GM21825 (cell line): ENCODE results near the gene NRP1.
A peak's percentile ranks its signal among the peaks of the same experiment; 100 is the strongest.

ENCODE experiments used
- ATAC-seq: cut with Tn5 transposase; IDR thresholded peaks from one replicate; pipeline ENCODE4 v1.9.1; 2021; ENCODE audit warnings: mild to moderate bottlenecking, moderate library complexity; ENCODE audit not compliant: unreplicated experiment

Gene NRP1

DNA sequence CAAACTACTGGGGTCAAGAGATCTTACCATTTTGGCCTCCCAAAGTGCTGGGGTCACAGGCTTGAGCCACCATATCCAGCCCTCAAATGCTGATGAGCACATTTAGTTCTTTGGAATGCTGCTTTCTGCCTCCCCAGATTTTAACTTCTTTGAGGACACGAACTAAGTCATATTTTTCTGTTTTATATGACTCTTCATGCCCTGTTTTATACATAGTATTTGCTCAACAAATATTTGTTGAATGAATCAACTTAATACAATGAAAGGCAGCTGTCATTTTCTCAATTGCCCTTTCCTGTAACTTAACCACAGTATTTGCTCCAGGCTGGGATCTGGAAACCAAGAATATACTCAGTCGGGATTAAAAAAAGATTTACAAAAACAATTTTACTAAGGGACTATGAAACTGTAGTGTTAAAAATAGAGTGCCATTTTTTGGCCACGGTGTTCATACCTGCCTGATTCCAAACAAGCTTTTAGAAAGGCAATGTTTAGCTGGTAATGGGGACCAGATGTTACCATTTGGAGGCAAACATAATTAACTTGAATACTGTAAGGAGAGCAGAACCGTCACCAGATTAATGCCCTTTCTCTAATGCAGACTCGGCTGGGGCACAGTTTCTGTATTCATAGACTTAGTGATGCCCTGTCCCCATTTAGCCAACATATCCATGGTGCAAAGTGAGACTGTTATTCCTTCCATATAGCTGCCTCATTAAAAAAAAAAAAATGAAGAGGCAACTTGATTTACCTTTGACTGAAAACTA is 117.6 kb downstream of the NRP1 start:
- ATAC-seq: no peak

- ATAC-seq: no peak
Observed at GRCh38 chr10:33215635-33216034, 118.8 kb downstream of the NRP1 start.

DNA sequence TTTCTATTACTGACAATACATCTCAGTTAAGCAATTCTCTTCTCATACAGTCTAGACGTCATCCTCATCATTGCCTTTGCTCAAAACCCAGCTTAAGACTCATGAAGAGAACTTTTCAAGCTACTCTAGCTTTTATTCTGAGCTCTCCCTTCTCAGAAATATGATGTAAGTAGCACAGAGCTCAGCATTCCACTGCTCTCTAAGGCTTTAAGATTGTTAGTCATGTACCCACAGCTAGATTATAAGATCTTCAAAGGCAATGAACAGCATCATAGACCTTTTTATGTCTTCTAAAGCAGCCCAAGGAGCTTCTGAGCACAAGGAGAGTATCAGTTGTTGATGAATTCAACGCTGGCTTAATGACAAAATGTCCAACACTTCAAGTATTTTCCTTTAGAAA is 119.3 kb downstream of the NRP1 start:
- no peak for ATAC-seq

DNA sequence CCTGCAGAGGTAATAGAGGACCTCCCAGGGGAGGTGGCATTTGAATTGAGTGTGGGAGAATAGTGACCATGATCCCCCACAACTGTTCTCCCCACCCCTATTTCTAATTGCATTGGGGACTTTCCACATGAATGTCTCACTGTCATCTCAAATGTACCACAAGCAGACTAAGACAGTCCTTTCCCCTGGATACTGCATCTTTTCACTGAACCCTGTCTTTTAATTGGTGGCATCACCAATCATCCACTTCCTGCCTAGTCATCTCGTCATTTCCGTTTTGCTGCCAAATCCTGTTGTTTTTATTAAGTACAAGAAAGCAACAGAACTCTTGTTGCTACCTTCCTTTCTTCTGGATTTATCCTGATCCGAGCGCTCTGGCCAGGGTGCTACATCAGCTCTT is 120.3 kb downstream of the NRP1 start:
- ATAC-seq: no peak

DNA sequence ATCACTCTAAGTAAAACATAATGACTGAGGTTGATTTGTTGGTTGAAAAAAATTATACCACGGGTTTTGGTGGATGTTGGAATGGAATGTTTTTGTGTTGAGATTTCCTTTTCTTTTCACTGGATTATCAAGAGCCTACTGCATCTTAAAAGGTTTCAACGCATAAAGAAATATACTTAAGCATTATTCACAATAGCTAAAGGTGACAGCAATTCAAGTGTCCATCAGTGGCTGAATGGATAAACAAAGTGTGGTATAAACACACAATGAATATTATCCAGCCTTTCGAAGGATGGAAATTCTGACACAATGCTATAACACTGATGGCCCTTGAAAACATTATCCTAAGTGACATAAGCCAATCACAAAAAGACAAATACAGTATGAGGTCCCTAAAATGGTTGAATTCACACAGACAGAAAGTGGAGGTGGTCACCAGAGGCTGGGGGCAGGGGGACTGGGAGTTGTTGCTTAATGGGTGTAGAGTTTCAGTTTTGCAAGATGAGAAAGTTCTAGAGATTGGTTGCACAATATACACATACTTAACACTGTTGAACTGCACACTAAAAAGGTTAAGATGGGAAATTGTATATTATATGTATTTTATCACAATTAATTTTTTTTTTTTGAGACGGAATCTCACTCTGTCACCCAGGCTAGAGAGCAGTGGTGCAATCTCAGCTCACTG is 122.3 kb downstream of the NRP1 start:
- ATAC-seq: no peak

DNA sequence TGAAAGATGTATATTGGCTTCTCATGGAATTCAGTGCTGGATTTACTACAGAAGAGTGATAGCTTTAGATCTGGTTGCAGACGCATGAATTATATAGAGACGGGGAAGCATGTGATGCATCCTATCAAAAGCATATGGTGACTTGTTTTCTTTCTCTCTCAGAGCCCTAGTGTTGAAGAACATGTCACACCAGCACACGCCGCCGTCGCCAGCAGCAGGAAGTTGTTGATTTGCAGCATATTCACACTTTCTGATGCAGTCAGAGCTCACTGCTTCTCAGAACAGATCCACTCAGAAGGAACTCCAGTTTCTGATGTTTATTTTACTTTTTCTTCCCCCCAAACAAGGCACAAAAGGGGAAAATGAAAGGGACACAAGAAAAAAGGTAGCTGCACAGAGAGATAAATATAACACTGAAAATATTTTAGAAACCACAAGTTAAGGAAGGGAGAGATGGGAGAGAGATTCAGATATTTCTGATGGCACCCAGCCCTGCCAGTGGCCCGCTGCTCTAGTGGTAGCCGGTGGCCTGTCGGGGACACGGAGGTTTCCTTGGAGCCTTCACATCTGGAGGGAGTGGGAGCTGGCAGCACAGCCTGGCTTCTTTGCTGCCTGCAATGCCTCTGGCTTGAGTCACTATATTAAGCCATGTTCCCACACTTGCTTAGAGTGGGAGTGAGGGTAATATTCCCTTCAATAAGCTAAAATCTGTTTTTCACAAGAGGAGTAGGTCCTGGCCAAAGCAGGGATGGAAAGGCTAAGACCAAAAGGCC is 123.2 kb downstream of the NRP1 start:
- ATAC-seq: no peak

GRCh38 chr10:33209802-33210201 is 124.7 kb downstream of the NRP1 start:
- ATAC-seq: no peak

DNA sequence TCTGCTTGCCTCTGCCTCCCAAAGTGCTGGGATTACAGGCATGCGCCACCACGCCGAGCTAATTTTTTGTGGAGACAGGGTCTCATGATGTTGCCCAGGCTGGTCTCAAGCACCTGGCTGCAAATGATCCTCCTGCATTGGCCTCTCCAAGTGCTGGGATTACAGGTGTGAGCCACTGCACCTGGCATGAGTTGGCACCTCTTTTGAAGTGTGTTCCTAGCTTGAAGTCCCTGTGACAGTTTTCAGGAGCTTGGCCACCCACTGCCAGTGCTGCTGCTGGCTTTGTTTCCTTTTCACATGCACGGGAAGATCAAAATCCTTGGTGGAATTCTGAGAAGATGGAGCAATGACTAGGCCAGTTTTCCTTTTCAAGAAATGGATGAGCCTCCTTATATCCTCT is 126.3 kb downstream of the NRP1 start:
- ATAC-seq: no peak

- no peak for ATAC-seq
Observed at GRCh38 chr10:33204031-33204430, 130.4 kb downstream of the NRP1 start.

- ATAC-seq: no peak
Observed at GRCh38 chr10:33201971-33202370, 132.5 kb downstream of the NRP1 start.

DNA sequence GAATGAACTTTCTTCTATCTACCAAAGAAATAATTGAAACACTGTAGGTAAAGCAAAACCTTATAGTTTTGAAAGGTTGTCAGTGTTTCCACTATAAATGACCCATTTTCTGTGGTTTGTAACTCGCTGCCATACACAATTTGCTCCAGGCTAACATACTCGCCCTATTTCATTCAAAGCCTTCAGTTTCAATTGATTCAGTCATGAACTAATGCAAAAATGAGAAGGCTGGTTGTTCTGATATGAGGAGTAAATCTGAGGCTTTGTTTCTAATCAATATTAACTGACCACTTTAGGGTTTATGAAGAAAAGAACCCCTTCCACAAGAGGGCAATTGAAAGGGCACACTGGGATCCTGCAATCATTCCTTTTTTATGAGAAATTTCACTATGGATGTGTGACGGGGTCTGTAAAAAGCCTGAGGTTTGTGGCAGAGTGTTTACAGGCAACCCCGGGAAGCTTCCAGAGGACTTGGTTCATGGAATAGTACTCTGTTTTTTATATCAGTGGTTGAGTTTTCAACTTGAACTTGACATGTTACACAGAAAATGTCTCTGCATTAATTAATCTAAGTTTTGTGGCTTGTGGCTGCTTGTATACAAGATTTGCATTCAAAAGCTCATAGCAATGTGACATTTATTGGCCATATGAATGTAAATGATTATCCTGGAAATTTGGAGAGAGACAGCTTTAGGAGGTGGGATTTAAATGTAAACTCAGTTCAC is 133.2 kb downstream of the NRP1 start:
- no peak for ATAC-seq

DNA sequence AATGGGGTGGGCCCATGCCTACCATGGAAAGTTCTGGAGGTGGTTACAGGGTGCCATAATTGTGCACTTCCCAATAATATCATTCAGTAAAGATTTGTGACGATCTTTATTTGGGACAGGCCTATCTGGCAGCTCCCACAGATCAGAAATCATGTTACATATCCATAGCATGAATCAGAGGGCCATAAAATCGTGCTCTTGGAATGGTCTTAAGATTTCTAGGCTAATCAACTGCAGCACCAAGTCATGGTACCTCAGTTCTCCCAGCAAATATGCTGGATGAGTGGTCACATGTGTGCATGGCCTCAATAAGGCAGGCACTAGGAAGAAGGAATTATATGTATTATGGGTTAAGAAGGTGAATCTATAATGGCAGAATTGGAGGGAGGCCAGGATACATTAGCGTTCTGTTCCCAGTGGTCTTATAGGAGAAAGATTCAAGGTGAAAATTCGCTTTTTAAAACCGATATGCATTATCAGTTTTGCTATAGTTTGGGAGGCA is 134.7 kb downstream of the NRP1 start:
- no peak for ATAC-seq

DNA sequence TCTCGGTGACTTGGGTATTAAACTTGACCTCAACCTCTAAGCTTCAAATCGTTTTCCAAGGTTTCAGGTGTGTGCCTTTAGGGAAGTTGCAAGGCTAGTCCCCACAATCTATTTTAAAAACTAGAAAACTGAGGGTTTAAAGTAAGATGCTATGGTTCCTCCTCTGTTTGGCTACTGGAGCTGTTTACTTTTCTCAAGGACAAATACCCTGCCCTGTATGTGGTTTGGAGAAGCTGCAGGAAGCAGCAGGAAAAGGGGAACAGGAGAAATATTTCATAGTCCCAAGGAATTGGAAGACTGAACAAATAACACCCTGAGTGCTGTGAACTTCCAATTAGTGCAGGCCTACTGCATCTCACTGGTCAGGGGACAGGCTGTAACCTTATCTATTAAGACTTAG is 135.9 kb downstream of the NRP1 start:
- no peak for ATAC-seq

DNA sequence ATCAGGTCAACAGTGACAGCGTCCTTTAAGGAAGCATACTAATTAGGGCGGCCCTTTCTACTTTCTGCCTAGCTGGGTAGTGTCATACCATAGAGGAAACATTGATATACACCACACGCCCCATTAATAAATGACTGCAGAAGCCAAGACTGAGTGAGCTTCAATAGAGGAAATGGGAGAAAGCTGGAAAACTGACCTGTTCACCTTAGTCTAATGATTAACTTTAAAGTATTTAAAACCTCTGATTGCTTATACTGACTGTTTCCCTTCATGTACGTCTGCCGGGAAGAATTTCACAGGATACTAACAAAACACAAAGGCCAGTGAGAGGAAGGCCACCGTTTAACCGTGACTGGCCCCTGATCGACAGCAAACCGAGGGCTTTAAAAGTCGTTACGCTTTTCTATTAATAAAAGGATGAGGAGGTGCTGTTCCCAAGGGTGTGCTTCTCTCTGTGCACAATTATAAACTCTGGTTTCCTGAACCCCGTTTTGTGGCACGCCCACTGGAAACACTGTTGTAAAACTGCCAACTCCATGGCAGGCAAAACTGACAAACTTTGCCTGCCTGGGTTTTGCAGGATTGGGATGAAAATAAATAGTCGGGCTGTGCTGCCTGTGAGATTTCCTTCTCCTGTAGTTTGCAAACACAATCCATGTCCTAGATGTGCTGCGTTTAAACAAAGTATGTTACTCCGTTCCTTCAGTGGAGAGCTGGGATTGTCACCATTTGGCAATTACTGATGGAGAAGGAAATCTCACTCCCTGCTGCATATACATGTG is 137.6 kb downstream of the NRP1 start:
- ATAC-seq: no peak

DNA sequence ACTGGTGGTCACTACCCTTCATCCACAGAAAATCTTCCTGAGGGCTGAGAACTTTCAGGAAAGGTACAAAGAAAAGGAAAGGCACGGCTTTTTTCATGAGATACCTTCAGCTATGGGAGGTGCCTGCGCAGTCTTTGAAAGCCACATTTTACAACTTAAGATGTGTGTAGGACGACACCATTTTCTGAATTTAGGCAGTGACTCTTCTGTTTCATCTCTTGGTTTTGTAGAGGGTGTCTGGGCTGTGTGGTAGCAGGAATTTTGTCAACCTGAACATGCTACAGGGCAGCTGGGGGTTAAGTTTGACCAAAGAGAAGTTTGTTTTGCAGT is 138.1 kb downstream of the NRP1 start:
- no peak for ATAC-seq

- no peak for ATAC-seq
Observed at GRCh38 chr10:33195608-33196376, 138.7 kb downstream of the NRP1 start.

DNA sequence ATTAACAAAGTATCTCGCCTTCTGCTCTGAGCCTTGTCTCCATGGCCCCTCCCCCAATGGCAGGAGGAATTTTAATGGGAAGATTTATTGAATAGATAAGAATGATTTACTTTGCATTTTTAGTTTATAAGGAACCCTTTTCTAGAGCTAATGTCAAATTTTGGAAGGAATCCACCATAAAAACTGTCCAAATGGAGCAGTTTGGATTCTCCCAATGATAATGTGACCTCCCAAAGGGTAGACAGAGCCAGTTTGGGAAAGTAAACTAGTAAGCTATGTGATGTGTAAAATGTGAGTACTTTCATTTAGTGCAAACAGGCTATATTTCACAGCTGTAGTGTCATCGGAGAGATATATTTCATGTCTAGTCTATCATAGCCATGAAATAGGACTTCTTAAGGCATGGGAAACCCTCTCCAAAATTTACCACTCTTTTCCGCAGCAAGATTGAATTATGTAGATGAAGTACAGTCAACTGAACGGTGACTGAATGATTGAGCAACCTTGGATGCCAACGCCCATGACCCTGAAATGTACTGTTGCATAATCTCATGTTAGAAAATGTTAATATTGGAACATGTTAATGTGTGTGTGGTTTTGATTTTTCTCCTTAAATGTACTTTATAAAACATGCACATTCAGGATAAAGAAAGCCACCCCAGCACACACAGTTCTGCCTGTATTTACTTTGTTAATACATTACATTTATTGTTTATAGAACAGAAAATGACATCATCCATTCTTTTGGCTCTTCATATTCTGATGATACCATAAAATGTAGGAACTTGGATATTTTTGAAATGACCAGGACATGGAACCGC is 140.6 kb downstream of the NRP1 start:
- no peak for ATAC-seq

DNA sequence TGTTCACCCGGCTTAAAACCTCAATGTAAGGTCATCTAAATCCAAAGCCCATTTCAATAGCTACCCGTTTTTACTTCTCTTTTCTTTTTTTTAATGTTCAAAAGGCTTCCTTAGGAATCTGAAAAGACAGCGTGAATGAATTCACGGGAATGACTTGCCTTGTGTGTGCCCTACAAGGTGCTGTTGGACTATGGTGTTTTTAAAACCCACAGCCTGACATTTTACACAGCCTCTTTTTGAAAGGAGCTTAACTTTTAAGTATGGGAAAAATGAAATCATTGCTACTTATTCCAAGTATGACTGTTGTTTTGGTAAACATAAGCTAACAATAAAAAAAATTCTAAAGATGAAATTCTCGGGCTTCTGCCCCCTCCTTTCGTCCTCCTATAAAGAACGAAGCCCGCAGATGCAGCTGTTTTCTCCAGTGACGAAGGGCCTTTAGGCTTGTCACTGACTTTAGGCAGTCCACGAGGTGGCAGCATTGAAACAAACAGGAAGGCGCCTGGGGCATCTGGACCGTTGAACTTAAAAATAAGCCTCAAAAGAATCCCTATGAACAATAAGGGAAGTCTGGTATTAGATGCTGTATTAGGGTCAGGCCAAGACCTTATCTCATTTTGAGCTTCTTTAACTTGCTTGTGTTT is 141.3 kb downstream of the NRP1 start:
- ATAC-seq: peak; percentile 68
